Measurements from ENCODE around the gene RUNX1.

GRCh38 chr21:34878940-34879339 is 170.2 kb downstream of the RUNX1 start:
- TF ChIP-seq CTCF (IDR thresholded peaks at IDR 0.05) = no peak
- TF ChIP-seq TAF1 (IDR thresholded peaks at IDR 0.05; ENCODE audit: borderline replicate concordance, low read depth, low read length) = no peak
